Stimulated activated naive CD4-positive, alpha-beta T cell (primary cell): ENCODE results near the gene SPRING1.

Experiments
- DNase-seq, 6 experiments: peaks; one replicate each; lab custom pipeline; 2025; lab: John Stamatoyannopoulos, UW

SPRING1 gene

DNA sequence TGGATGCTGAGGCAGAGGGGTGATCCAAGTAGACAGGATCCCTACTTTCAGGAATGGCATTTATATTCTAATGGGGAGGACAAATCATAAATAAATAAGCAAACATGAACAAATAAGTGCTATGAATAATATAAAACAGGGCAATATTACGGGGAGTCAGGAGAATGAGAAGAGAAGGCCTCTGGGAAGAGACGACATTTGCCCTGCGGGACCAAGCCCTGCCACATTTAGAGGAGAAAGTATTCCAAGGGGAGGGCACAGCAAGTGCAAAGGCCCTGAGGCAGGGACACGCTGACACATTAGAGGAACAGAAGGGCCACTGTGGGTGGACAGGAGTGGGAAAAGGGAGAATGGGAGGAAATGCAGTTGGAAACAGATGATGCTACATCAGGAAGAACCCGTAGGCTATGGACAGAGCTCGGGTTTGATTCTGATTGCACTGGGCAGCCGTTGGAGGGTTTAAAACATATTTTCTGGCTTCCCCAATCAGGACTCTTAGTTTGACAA, 1.6 kb upstream of the SPRING1 start:
- peak in 1 of 6 experiments; percentile 3 for DNase-seq

DNA sequence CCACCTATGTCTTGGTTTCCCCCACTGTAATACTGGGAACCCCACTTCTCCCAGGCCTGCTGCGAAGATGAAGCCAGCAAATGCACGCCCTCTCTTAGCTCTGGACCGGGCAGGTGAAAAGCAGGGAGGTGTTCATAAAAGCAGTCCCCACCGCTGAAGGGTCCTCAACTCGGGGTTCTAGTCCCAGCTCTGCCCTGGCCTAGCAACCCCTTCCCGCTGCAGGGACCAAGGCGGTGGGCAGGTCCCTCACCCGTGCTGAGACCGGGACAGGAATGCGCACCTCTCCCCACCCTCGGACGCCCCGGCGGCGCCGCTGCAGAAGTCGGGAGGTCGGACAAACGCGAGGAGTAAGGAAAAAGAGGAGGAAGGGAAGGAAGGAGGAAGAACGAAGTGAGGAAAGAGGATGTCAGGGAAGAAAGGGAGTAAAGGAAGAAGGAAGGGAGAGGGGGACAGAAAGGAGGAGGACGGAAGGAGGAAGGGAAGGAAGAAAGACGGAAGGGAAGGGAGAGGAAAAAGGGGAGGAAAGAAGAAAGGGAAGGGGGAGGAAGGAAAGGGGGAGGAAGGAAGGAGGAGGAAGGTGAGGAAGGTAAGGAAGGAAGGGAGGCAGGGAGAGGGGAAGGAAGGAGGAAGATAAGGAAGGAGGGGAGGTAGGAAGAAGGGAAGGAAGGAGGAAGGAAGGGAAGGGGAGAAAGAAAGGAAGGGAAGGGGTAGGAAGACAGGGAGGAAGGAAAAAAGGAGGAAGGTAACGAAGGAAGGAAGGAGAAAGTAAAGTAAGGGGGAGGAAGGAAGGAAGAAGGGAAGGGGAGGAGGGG, 701 bp downstream of the SPRING1 start:
- DNase-seq: no peak

DNA sequence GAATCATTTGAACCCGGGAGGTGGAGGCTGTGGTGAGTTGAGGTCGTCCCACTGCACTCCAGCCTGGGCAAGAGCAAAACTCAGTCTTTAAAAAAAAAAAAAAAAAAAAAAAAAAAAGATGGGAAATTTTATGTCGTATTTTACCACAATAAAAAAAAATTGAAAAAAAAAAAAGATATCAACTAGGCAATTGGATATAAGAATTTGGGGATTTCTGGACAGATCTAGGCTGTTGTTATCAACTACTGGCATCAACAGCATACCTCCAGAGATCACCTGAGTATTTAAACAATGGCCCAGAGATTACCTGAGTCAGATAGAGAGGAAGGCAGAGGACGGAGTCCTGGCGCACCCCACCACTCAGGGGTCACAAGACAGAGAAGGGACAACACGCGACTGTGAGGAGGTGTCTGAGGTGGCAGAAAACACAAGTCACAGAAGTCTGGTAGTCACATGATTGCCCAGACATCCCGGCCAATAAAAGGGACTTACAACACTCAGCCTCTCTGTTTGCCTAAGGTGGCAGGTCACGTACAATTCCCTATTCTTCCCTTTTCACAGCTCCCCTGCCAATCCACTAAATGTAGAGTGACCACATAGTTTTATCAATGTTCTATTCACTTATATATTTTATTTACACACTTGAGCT, 1.8 kb downstream of the SPRING1 start:
- no peak for DNase-seq

DNA sequence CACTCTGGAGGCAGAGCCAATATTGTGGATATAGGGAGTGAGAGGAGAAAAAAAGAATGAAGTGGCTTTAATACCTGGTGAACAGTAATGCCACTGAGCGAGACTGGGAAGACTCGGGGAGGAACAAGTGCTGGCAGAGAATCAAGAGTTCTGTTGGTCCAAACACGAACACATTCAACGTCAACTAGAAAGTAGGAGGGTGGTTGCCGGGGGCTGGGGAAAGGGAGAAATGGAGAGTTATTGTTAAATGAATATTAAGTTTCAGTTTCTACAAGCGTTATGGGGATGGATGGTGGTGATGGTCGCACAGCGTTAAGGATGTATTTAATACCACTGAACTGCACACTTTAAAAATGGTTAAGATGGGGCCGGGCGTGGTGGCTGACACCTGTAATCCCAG, 2.8 kb downstream of the SPRING1 start:
- no peak for DNase-seq

DNA sequence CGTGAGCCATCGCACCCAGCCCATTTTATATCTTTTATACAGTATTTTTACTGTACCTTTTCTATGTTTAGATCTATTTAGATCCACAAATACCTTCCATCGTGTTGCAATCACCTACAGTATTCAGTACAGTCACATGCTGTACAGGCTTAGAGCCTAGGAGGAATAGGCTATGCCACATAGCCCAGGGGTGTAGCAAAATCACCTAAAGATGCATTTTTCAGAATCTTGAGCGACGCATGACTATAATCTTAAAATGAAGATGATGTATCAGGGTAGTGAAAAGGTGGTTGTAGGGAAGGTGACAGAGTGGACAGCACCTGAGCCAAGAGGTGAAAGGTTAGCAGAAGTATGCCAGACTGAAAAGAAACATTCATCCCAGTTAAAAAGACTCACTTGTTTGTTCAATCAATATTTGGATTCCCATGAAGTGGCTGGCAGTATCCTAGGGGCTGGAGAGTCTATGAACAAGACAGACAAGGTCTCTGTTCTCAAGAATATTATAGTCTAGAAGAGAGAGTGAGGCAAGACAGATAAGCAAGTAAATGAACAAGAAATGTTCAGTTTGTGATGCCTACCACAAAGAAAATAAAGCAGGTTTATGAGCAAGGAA, 3.6 kb downstream of the SPRING1 start:
- DNase-seq: no peak

DNA sequence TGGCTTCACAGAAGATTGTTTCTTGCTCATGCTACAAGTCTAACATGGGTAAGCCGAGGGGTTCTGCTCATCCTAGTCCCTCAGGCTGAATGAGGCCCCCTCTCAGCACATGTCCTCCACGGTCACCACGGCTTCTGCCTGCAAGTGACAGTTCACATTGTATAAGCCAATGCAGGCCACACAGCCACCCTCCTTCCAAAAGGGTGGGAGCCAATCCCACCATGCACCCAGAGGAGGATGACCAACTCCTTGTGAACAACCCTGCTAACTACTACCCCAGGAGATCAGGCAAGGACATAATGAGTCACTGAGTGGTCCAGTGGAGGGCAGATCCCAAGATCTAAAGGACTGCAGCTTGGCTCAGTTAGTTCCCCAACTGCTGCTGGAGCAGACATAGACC, 6.1 kb downstream of the SPRING1 start:
- DNase-seq: no peak

DNA sequence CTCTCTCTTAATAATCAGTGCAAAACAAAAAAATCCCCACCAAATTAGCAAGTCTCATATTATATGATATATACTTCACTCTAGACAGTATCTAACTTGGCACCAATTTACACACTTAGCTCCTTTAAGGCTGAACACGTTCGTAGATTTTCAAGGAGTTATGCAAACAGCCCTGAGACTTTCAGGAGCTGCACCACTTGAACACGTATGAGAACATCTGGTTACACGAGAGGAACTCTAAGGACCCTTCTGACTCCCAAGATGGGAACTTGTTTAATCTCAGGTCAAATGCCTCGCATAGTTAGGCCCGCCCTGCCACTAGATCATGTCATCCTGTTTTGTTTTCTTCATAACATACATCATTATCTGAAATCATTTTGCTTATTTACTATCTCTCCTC, 10.0 kb downstream of the SPRING1 start:
- DNase-seq: no peak

DNA sequence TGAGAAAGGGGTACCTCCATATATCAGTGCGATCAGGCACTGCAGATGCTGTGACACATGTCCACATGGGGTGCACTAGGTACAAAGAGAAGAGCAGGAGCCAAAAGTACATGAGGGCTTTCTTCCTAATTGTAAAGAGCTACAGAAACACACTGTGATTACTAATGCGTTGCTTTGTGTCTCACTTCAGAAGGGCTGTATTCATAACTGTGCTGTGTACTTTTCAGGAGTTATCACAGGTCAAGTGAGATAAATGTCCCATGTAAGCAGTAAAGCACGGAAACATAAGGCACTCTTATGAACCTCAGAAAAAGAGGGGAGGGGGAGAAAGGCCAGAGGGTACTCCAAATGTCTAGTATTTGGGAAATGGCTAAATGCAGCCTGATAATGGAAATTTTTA, 10.6 kb downstream of the SPRING1 start:
- DNase-seq: no peak

DNA sequence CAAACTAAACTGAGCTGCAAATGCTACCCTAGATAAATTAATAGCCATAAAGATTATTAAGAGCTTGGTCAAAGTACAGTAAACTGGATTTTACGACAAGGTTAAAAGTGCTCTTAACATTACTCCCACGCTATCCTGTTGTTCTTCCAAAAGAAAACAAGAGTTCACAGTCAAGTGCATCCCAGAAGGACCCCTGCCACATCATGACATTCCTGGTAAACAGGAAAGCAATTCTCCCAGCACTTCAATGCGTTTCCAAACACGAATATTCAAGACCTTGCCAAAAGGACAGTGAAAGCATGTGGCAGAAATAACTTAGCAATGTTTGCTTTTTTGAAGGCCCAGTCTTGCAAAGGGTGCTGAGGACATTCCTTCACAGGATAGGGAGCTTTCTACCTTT, 11.2 kb downstream of the SPRING1 start:
- no peak for DNase-seq

DNA sequence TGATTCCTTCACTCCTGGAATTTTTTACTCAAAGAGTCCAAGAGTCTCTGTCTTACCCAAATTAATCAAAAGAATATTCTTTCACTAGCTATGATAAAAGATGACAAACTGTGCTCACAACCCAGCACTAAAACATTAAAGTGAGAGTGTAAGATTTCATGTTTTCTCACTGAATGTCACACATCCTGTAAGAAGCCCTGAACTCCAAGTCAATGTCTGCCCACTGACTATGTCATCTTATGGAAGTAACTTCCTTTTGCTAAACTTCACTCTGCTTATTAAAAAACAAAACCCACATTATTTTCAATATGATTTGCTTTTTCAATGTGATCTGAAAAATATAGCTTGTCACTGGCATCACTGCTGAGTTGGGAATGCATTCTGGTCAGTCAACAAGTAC, 15.6 kb downstream of the SPRING1 start:
- DNase-seq: no peak

DNA sequence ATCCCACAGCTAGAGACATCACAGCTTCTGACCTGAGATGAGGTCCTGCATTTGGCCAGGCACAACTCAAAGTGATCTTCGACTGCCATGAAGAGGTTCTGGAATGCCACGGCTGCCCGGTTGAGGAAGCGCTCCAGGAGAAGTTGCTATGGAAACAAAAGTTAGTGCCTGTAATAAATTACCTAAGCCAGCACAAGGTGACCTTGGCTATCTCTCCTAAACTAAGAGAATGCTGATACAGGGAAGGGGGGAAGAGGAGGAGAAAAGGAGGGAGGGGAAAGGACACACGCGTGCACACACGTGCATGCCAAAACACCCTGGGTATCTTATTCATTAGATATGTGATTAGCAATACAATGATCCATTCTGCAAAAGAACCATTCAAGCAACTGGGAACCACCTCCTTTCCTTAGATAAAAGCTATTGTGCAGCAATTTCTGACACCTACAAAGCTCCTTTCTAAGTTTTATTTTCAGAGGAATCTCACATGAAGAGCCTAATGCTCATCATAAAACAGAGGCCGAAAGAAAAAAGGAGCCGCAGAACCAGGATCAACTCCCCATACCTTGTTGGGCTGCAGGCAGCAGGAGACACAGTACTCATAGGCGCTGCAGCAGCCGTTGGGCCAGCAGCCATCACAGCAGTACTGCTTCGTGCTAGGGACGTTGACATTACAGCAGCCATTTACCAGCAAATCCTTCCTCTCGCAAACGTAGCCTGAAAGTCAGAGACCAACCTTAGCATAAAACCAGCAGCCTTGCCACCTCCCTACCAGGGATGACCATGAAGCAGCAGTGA, 17.9 kb downstream of the SPRING1 start:
- no peak for DNase-seq

DNA sequence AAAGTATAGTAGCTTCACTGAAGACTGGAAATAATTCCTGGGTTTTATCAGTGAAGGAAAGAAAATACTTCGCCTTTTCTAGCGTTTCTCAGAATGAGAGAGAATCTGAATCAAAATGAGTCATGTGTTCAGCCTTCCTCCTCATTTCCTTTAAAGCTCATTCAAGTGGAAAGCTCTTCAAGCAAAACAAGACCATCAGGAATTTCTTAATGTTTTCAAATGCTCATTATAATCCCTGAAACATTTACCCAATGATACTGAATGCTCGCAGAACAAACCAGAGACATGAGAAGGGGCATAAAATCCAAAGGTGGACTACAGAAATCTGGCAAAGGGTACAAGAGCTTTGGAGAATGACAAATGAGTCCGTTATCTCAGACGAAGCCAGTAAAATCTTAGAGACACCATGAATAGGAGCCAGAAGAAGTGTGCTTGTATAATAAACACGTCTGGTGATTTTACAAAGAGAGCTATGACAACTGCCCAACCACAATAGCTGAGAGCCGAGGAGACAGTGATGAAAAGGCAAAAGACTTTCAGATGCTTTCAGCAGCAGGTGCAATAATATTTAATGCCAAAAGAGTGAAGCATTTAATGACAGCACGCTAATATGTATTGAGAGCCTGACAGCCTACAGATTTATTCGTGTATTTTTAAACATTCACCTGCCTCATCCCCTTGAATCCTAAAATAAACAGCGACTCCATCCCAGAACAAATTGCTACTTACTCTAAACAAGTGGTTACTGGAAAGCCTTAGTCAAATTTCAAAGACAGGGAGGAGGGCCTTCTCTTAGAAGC, 19.0 kb downstream of the SPRING1 start:
- no peak for DNase-seq

DNA sequence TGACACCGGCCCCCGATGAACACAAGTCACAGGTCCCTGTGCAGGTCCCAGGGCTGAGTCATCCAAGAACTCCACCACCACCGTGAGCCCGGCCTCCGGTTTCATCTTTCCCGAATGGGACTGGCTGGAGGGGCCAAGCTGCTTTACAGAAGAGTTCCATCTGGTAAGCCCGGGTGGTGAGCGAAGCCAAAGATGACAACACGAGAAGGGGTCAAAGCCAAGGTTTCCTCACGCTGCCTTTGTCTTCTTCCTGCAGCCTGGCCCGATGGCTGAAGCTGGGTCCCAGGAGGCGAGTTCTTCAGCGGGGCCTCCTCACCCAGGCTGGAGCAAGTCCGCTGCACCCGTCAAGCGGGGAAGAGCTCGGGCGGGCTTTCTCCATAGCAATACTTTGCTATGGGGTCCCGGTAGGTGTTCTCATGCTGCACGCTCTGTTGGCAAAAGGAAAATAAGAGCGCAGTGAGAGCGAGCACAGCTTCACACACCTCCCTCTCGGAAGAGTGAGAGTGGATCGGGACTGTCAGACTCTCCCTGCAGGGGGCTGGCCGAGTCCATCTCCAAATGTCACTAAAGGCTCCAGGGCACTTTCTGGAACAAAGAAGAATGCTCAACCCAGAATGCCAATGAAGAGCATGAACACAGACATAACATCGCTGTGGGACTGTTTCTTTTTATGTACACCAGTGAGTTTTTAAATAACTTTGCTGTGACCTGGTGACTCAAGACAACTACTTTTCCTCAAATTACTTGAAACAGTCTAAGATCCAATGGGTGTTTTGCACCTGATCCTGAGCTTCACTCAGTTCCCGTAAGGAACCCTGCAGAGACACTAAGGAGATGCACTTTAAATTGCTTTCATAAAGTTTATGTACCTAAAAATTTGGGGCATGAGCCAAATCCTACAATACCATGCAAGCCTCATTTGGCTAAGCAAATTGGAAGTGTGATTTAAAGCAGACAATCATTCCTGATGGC, 20.1 kb downstream of the SPRING1 start:
- no peak for DNase-seq

DNA sequence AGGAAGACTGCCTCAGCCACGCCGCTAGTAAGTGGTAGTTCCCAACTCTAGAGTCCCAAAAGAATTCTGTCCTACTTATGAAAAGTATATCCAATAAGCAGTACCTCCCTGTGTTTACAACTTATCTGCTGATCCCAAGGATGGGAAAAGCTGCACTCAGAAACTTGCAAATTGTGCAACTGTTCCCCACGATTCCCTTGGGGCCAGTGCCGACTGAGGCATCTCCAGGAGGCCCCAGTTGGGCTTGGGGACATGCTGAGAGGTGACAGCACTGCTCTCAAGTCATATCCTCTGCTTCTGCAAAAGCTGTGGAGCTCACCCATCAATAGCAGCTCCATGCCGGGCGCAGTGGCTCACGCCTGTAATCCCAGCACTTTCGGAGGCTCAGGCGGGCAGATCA, 23.7 kb downstream of the SPRING1 start:
- no peak for DNase-seq

DNA sequence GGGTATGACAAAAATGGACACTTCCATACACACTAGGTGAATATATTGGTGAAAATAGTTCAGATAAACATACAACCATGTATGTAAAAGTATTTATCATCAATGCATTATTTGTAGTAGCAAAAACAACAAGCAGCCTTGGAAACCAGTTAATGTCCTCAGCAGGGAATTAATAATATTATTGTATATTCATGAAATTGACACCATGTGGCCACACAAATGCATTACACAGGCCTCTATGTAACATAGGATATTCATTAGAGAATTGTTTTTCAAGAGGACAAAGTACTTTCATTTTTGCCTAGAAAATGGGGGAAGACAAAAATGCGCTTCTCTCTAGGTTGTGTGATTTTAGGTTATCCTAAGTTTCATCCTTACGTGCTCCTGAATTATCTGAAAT, 24.3 kb downstream of the SPRING1 start:
- DNase-seq: no peak

DNA sequence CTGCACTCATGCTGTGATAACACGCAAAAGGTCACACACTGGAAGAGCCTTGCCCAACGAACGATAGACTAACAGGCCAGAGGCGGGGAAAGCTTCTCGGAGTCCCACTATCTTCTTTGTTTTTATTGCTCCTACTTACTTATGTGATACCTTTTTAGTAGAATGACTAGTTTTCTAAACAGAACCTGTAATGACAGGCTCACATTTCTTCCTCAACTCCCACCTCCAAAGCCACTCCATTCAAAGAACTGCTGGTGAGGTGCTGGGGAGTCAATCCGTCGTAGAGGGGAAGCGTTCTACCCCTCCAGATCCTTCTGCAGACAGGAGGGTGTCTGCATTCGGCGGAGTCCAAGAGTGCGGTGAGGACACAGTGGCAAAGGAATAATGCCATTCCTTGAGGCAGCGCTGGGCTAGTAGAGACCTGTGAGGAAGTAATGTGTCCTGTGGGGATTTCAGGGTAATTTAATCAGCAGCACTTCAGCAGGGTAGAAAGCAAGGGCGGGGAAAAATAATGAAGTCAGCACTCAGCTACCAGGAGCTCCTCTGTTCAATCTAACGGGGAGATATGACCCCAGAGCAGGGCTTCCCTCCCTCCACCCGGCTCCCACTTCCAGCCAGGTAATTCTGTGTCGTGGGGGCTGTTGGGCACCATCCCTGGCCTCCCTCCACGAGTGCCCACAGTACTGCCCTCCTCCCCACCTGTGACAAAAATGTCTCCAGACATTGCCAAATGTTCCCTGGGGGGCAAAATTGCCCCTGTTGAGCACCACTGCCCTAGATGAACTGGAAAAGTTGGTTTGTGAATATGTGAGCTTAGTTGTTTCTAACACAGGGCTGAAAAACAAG, 25.2 kb downstream of the SPRING1 start:
- DNase-seq: no peak

DNA sequence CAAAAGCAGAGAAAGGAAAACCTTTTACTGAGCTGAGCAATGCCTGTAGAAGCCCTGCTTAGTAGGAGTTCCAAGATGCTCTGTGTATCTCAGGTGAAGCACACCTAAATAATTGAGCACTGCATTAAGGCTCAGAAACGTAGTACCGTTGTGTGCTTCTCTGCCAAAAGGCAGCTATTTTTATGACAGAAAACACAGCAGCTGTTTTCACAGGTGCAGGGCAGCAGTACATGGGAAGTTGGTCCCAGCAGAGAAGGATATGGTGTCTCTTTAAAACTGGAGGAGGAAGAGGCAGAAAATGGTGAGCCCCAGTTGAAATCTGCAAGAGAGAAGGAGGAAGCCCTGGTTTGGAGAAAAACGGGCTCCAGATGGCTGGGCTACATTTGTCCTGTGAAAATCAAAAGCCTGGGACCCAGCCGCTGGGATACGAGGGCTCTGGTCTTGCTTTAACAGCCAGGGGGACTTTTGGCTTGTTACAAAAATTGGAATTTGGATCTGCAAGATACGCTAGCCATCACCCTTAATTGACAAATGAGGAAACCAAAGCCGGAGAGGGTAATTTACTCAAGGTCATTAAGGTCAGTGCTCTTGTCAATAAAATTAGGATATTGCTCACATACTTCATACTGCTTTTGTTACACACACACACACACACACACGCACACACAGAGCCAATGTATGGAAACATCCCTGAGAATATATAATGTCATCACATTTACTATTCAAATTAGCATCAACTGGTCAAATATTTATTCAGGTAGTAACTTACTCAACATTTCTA, 27.3 kb downstream of the SPRING1 start:
- DNase-seq: no peak

DNA sequence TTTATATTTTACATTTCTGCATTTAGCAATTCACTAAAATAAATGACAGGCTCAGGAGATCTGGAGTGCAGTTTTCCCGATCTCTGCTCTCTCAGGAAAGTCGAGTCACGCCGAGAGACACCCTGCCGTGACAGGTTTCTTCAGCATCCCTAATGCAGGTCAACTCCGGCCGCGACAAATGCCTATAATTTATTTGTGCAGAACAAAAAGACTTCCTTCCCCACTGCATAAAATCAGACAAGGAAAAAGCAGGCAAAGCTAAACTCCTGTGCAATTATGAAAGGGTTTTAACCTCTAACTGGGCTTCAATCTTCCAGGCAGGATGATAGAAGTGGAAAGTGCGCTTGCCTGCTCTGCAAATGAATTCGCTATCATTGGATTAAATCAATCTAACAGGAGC, 28.1 kb downstream of the SPRING1 start:
- no peak for DNase-seq
